Measurements from ENCODE around the gene FLYWCH2. TPM values are rescaled to one million over a fixed set of nuclear protein-coding genes. Genes with fewer than 3 reads are reported as not detected.

Gene FLYWCH2
- total RNA-seq, 2 experiments from 2014 or later: 23.9 to 38.7 TPM

- no TSS peak for BruUV-seq (replicated peaks)
- intact Hi-C loops (cut with micrococcal nuclease; ENCODE audit: unreplicated experiment): loop anchor here (10.0 kb wide), 1 partner anchor 61 kb away; the partner anchor contains the start of gene PRSS41
- H3K27ac ChIP-seq (ENCODE audit: low read depth, low read length, poor library complexity, severe bottlenecking): no peak overlapping the region
- no peaks in the 10 kb centered on the region for H3K9me3 ChIP-seq (ENCODE audit: low read length)
- no peak overlapping the region for H2AFZ ChIP-seq (ENCODE audit: low read length)
- DNase-seq (ENCODE audit: low spot score): no peak
- H3K4me3 ChIP-seq (ENCODE audit: low read depth, low read length, poor library complexity, severe bottlenecking): no peak overlapping the region
- H3K79me2 ChIP-seq (ENCODE audit: insufficient read depth, low read depth, low read length): no peaks in the 10 kb centered on the region
- CTCF ChIA-PET (ENCODE audit: unreplicated experiment): no interaction called here
- no peaks in the 10 kb centered on the region for H4K20me1 ChIP-seq (ENCODE audit: insufficient read depth, low read length)
- POLR2A ChIA-PET: no interaction called here
- H3K4me1 ChIP-seq (ENCODE audit: insufficient read depth, low read length, poor library complexity, severe bottlenecking): no peaks in the 10 kb centered on the region
- no peak overlapping the region for H3K4me2 ChIP-seq (ENCODE audit: low read length)
- TF ChIP-seq CTCF (conservative IDR thresholded peaks at IDR 0.05; ENCODE audit: low read length): no peak
- TF ChIP-seq EZH2phosphoT487 (IDR thresholded peaks at IDR 0.05; ENCODE audit: borderline replicate concordance, low read depth, low read length): no peak
- no peaks in the 10 kb centered on the region for H3K36me3 ChIP-seq (ENCODE audit: insufficient read depth, low read length)
- no peaks in the 10 kb centered on the region for H3K9me2 ChIP-seq (ENCODE audit: insufficient read depth, low read length)
These were observed 27.5 kb upstream of the FLYWCH2 start for GRCh38 chr16:2855536-2855935.

GRCh38 chr16:2856061-2856670, 26.8 kb upstream of the FLYWCH2 start:
- intact Hi-C loops (cut with micrococcal nuclease; ENCODE audit: unreplicated experiment): loop anchor here (10.0 kb wide), 1 partner anchor 61 kb away; the partner anchor contains the start of gene PRSS41
- Histone ChIP-seq H3K9me2 (ENCODE audit: insufficient read depth, low read length) (no peaks in the 10 kb centered on the region), H3K79me2 (ENCODE audit: insufficient read depth, low read depth, low read length) (no peaks in the 10 kb centered on the region), H3K4me1 (ENCODE audit: insufficient read depth, low read length, poor library complexity, severe bottlenecking) (no peaks in the 10 kb centered on the region), H2AFZ (ENCODE audit: low read length) (no peak overlapping the region), H4K20me1 (ENCODE audit: insufficient read depth, low read length) (no peaks in the 10 kb centered on the region), H3K36me3 (ENCODE audit: insufficient read depth, low read length) (no peaks in the 10 kb centered on the region), H3K9me3 (ENCODE audit: low read length) (no peaks in the 10 kb centered on the region), H3K4me3 (ENCODE audit: low read depth, low read length, poor library complexity, severe bottlenecking) (no peak overlapping the region), H3K4me2 (ENCODE audit: low read length) (no peak overlapping the region), H3K27ac (ENCODE audit: low read depth, low read length, poor library complexity, severe bottlenecking) (no peak overlapping the region)
- no peak for TF ChIP-seq EZH2phosphoT487 (IDR thresholded peaks at IDR 0.05; ENCODE audit: borderline replicate concordance, low read depth, low read length)
- TF ChIP-seq CTCF (conservative IDR thresholded peaks at IDR 0.05; ENCODE audit: low read length): no peak
- peak; percentile 19 for DNase-seq (ENCODE audit: low spot score)
- CTCF ChIA-PET (ENCODE audit: unreplicated experiment): no interaction called here
- BruUV-seq (replicated peaks): no TSS peak
- POLR2A ChIA-PET: no interaction called here

GRCh38 chr16:2856686-2857450, 26.1 kb upstream of the FLYWCH2 start:
- H3K4me1 ChIP-seq (ENCODE audit: insufficient read depth, low read length, poor library complexity, severe bottlenecking): no peaks in the 10 kb centered on the region
- no peaks in the 10 kb centered on the region for H3K79me2 ChIP-seq (ENCODE audit: insufficient read depth, low read depth, low read length)
- H3K4me3 ChIP-seq (ENCODE audit: low read depth, low read length, poor library complexity, severe bottlenecking): no peak overlapping the region
- BruUV-seq (replicated peaks): no TSS peak
- H2AFZ ChIP-seq (ENCODE audit: low read length): no peak overlapping the region
- no peak overlapping the region for H3K4me2 ChIP-seq (ENCODE audit: low read length)
- DNase-seq (ENCODE audit: low spot score): no peak
- TF ChIP-seq CTCF (conservative IDR thresholded peaks at IDR 0.05; ENCODE audit: low read length) (no peak), EZH2phosphoT487 (IDR thresholded peaks at IDR 0.05; ENCODE audit: borderline replicate concordance, low read depth, low read length) (no peak)
- H4K20me1 ChIP-seq (ENCODE audit: insufficient read depth, low read length): no peaks in the 10 kb centered on the region
- no peaks in the 10 kb centered on the region for H3K36me3 ChIP-seq (ENCODE audit: insufficient read depth, low read length)
- H3K27ac ChIP-seq (ENCODE audit: low read depth, low read length, poor library complexity, severe bottlenecking): no peak overlapping the region
- CTCF ChIA-PET (ENCODE audit: unreplicated experiment): no interaction called here
- intact Hi-C loops (cut with micrococcal nuclease; ENCODE audit: unreplicated experiment): loop anchor here (10.0 kb wide), 1 partner anchor 62 kb away; the partner anchor contains the start of gene PRSS41
- H3K9me3 ChIP-seq (ENCODE audit: low read length): no peaks in the 10 kb centered on the region
- POLR2A ChIA-PET: no interaction called here
- H3K9me2 ChIP-seq (ENCODE audit: insufficient read depth, low read length): no peaks in the 10 kb centered on the region

Measured in OCI-LY7 (cell line).